Esophagus mucosa (tissue), 1 donor: ENCODE data around the gene MYO1D. TPM values are rescaled to one million over a fixed set of nuclear protein-coding genes. Genes with fewer than 3 reads are reported as not detected.

Experiments
- ATAC-seq: fragments of 200-7000 bp; cut with Tn5 transposase; one replicate; pipeline ENCODE4 v1.9.1; 2020
- total RNA-seq: library from RNA; stranded (reverse); gene quantifications from one replicate; pipeline ENCODE4 v1.2.4, GENCODE V29; 2023
- donor health status: DM: yes; HTN: yes; CAD: no.

MYO1D gene
- total RNA-seq, 1 donor from 2014 or later, result 55.0 TPM

DNA sequence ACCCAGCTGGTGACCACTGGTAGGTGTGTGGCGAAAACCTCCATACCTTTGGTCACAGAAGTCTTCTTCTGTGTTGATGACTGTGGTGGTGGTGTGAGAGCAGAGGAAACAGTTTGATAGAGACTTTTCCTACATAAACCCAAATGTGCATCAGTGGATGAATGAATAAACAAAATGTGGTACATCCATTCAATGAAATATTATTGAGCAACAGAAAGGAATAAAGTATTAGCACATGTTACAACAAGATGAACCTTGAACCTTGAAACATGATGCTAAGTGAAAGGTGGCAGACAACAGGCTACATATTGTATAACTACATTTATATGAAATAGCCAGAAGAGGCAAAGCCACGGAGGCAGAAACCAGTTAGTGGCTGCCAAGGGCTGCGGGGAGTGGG lies 374.9 kb downstream of the MYO1D start:
- ATAC-seq, result no peak

DNA sequence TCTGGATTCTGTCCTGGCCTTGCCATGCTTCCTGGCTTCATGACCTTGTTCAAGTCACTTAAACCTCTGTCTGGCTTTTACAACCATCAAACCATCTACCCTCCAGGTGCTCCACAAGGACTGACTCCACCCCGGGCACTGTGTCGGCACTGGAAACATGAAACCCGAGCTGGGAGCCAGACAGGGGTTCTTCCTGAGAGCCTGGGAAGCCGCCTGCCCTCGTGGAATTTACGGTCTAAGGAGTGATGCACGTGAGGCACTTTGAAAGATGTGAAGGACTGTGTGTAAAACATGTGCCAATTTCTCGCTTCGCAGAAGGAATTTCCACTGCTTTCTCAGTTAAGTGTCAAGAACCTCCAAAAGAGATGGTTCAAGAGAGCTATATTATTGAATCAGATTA lies 378.5 kb downstream of the MYO1D start:
- no peak for ATAC-seq

DNA sequence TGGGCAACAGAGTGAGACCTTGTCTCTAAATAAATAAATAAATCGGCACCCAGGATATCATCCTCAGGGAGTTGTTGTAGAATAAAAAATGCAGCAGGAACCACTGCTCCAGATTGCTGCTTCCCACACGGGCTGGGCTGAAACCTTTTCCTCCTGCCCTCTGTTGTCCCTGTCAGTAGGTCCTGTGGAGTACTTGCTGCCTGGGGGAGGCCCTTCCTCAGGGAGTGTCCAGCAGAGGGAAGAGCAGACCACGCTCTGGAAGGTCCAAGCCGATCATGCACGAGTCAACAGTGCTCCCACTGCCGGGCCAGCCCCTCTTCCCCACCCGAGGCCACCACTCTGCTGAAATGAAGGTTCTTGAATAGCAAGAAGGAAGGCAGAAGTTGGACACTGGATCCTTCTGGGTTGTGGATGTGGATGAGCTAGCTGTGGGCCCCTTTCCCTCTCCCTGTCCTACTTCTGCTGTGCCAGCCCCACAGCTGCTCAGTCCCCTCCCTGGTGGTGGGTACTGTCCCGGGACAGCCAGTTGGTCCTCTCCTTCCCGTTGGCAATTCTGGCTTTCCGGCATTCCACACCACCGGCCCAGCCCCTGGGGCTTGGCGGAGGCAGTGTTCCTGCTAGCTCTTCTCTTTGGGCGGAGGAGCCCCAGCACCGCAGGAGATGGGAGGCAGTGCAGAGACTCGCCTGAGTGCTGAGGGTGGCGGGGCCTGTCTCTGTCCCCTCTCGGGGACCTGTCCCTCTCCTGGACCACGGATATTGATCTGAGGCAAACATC lies 379.3 kb downstream of the MYO1D start:
- ATAC-seq, result peak; percentile 55

- peak; percentile 54 for ATAC-seq
Measured at GRCh38 chr17:32496395-32497073, 380.4 kb downstream of the MYO1D start.

DNA sequence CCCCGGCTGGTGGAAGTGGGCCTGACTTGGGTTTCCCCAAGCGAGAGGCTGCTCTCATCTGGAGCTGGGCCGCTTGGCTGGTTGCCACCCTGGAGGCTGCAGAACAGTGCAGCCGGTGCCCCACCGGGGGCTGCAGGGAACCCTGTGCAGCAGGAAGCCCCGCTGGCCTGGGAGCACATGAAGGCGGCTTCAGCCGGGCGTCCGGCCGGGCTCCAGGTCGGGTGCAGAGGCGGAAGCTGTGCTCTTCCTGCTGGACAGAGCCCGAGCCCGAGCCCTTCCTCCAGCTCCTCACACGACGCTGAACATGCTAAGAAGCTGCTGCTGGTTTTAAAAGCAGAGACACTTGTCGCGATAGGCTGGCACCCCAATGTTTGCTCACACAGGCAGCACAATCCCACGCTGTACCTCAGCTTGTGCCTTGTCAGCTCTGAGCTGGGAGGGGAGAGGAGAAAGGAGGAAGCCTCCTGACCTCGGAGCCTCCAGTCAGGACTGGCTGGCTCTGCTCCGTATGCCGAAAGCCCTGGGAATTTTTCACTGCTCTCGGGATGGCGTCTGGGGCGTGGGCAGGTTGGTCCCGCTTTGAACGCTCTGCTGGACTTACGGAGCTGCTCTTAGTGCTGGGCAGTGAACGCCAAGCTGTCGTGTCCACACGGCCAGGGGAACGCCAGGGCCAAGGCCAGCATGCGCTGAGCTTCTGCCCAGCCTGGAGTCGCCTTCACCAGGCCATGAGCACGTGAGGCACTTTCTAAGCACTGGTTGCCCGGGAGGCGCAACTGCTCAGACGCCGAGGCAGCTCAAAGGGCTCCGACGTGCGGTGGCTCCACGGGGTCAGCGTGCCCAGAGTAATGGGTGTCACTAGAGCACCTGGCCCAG lies 381.3 kb downstream of the MYO1D start:
- no peak for ATAC-seq

GRCh38 chr17:32494621-32495358 lies 382.1 kb downstream of the MYO1D start:
- no peak for ATAC-seq

DNA sequence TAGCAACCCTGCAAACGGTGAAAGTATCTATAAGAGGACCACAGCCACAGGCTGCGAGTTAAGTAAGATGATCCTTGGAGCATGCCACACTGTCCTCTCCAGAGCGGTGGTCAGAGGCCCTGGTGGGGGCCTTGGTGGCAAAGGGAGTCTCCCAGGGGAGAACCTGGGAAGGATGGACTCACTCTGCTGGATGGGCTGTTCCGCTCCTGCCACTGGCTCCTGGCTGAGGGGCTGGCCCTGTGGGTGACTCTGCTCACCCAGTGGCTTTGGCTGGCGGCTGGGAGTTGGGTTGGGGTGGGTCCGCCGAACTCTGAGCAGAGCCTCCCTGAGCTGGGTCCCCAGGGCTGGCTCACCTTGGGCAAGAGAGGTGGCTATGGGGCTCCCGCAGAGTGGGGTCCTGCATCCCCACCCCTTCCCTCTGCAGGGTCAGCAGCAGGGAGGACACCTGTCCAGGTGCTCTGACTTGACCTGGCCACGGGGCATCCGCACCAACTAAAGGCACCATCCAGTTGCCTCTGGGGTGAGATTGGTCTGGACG lies 382.9 kb downstream of the MYO1D start:
- ATAC-seq, result no peak

DNA sequence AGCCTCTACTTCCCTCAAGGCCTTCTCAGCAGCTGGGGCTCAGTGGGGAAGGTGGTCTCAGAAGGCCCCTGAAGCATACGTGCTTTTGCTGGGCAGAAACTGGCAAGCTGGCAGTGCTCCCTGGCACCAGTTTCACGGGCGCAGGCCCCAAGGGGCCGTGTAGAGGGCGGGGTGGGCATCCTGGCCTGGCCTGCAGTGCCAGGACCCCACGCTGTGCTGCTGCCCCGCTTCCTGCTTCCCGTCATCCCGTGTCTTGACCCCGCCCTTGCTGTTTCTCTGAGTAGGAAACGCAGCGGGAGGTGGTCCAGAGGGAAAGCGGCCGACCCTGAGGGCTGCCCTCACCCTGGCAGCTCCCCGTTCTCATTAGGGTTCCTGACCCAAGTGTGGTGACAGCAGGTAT lies 383.4 kb downstream of the MYO1D start:
- ATAC-seq, result no peak

DNA sequence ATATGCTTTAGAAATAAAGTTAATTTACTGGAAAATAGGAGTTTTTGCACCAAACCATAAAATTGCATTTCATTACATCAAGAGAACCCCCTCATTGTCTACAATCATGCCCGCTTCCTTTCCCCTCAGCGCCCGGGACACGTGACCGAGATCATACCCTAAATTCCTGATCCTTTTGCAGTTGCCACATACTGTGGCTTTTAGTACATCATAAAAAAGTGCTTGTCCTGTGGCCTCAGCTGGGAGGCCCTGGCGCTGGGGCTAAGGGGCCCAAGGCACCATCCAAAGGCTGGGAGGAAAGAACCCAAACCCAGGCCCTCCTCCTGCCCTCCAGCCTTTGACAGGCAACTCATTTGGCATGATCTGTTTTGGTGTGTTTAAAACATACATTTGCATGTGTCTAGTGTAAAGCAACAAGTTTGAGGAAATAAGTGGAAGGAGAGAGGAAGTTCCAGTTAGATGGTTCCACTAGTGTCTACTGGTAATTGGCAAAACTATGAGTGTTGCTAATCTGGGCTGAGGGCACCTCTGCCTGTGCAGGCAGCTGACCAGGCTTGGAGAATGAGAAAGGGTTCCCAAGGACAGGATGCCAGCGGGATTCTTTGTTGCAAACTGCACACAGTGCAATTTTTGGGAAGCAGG lies 384.2 kb downstream of the MYO1D start:
- ATAC-seq, result no peak

DNA sequence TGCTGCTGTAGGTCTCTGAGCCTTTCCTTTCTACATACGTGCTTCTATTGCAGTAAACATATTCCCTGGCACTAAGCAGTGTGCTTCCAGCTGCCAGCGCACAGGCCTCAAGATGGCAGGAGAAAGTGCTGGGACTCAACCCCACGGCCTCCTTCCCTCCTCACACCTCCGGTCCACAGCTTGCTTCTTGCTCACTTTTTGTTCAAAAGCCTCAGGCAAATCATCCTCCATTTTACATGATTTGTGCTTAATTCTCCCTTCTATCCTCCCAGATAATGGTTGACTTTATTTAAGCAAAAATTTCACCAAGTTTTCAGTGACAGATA lies 384.7 kb downstream of the MYO1D start:
- no peak for ATAC-seq

DNA sequence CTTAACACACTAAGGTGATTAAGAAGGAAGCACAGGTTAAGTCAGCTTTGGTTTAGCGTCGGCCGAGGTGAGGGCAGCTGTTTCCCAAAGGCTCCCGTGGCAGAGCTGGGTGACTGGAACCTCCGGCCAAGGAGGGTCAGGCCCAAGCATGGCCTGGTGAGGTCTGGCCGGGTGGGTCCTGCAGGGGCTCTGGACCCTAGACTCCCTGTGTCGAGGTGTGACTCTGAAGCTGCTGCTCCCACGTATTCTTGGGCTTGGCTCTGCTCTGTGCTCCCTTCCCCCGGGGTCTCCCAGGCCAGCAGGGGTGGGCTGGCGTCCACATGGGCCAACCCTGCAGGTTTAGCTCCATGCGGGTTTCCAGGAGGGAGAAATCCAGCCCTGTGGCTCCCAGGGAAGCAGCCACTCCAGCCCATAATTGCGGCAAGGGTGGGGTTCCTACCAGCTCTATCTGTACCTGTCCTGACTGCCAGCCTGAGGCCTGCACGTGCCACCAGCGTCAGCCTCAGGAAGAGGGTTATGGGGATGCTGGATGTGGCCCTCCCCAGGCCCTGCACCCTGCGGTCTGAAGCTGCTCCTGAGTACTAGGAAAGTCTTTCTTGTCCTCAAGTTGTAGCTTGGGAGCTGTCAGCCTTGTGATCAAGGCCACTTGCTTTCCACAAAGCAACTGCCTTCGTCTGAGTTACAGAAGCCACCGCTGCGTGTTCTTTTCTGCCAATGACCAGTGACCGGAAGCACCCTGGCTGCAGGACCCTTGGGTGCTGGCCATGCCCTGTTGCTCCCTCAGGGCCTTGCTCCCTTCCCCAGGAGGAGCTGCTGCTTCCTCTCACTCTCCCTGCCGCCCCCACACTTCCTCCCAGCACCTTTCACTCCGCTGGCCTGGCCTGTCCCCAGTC lies 385.3 kb downstream of the MYO1D start:
- no peak for ATAC-seq

GRCh38 chr17:32490101-32490482 lies 386.8 kb downstream of the MYO1D start:
- ATAC-seq, result no peak

DNA sequence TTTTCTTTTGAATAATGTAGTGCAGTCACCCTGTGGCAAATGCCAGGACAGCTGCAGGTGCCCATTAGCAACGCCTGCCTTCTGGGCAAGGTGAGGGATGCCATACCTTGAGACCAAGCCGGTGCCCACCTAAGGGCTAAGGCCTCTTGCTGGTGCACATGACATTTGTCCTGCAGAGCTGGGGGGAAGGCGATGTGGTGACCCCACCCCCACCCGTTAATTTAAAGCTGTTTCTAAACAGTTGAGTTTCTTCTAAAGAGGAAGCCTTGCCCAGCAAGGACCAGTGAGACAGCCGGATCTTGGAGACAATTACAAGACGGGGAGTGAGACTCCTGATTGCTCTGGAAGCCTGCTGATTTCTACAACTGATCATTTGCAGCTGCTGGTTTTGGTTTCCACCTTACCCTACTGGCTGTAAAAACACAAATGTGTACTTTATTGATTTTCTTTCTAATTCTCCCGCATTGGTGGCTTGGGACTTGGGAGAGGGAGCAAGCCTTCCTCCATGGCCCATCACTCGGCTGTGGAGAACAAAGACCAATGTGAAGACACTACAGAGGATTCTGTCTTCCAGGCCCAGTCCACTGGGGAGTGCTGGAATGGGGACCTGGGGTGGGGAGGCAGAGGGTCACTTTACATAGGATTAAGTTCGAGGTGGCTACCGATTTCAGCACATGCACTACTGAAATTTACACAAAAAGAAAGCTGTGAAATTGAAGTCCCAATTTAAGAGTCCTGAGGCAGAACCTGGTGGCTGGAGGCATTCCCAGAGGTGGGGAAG lies 387.4 kb downstream of the MYO1D start:
- ATAC-seq, result no peak

DNA sequence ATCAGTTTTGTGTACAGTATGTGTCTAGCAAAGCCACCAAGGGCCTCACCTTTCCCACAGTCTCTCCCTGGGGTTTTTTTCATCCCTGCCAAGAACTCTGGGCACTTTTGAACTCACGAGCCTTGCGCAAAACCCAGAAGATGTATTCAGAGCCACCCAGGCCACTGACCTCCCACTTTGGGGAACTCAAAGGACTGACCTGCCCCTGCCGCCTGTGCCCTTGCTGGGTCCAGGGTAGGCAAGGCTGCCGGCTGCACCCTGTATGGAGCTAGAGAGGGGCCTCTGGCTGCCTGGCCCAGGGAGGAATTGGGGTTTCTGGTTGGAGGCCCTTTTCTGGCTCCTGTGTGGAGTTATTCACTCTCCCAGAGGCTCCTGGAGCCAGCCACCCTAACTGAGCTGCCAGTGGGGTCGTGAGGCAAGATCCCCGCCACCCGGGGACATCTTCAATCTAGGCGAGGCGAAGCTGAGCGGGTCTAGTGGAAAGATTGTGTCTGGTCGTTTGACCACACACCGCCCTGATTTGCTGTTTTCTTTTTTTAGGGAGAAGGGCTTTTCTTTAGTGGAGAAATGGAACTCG lies 388.2 kb downstream of the MYO1D start:
- no peak for ATAC-seq

DNA sequence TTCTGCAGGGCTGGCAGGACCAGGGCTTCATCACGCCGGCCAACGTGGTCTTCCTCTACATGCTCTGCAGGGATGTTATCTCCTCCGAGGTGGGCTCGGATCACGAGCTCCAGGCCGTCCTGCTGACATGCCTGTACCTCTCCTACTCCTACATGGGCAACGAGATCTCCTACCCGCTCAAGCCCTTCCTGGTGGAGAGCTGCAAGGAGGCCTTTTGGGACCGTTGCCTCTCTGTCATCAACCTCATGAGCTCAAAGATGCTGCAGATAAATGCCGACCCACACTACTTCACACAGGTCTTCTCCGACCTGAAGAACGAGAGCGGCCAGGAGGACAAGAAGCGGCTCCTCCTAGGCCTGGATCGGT lies 388.8 kb downstream of the MYO1D start:
- no peak for ATAC-seq

DNA sequence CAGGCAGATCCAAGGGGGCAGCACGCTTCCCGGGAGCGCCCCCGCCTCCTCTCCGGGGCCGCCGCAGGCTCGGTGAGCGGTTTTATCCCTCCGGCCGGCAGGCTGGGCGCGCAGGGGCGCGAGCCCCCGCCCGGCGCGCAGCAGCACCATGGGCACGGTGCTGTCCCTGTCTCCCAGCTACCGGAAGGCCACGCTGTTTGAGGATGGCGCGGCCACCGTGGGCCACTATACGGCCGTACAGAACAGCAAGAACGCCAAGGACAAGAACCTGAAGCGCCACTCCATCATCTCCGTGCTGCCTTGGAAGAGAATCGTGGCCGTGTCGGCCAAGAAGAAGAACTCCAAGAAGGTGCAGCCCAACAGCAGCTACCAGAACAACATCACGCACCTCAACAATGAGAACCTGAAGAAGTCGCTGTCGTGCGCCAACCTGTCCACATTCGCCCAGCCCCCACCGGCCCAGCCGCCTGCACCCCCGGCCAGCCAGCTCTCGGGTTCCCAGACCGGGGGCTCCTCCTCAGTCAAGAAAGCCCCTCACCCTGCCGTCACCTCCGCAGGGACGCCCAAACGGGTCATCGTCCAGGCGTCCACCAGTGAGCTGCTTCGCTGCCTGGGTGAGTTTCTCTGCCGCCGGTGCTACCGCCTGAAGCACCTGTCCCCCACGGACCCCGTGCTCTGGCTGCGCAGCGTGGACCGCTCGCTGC lies 389.3 kb downstream of the MYO1D start:
- peak; percentile 11 for ATAC-seq

DNA sequence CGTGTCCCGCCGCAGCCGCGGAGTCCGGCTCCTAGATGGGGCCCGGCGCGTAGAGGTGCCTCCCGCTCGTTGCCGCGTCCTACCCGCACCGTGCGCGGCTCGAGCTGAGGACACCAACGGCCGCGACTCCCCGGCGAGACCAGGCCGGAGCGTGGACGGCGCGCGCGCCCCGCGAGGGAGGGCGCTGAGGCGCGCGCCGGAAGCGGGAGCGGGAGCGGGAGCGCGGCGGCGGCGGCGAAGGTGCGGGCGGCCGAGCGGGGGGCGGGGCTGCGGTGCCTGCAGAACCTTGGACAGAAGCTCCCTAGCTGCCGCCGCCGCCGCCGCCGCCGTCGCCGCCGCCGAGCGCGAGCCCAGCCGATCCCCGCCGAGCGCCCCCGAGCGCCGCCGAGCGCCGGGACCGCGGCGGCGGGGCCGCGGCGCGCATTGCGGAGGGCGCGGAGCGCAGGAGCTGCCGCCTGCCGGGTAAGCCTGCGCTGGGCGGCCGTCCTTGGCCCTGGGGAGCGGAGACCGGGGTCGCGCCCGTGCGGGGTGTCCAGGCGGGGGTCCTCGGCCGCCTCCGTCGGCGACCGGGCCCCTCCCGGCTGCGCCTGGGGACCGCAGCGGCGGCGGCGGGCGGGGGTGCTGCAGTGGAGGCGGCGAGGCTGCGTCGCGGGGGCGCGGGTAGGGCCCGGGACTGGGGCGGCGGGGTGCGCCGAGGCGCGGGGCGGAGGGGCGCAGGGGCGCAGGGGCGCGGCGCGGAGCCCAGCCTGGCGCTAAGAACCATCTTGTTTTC lies 390.0 kb downstream of the MYO1D start, which contains the start of gene CDK5R1:
Gene CDK5R1, plus strand, starts transcription at position 293 of the 772 bp plus-strand sequence. CDS start 628 bp downstream, outside the sequence.
- peak; percentile 38 for ATAC-seq

GRCh38 chr17:32486111-32486700 lies 390.7 kb downstream of the MYO1D start:
- peak; percentile 81 for ATAC-seq
